H7 (cell line): ENCODE results near the gene KCTD15. TPM values are rescaled to one million over a fixed set of nuclear protein-coding genes. Genes with fewer than 3 reads are reported as not detected.
"Not testable (repeated sequence)": the region's sequence is repeated elsewhere in the genome, so short reads cannot be mapped to it uniquely, and the experiment has no call there.

Source experiments
- DNase-seq: peaks from one replicate; pipeline ENCODE4 v3.0.0; 2012
- H3K27me3 ChIP-seq: 2 replicates; pipeline ENCODE4 v1.6.0; 2011; ENCODE audit warnings: mild to moderate bottlenecking, low read length; ENCODE audit not compliant: control insufficient read depth, insufficient read depth
- H3K36me3 ChIP-seq: replicated peaks from 2 replicates; pipeline ENCODE4 v1.5.1; 2011; ENCODE audit warnings: low read length; ENCODE audit not compliant: control insufficient read depth, insufficient read depth
- H3K4me3 ChIP-seq: 2 replicates; pipeline ENCODE4 v1.5.1; 2011; ENCODE audit warnings: low read depth, mild to moderate bottlenecking, control low read depth, low read length, moderate library complexity; ENCODE audit not compliant: insufficient read depth
- total RNA-seq: library from RNA; depleted of rRNA; stranded (reverse); fragments of >200 nt; shearing (Covaris generic); gene quantifications from 2 replicates; pipeline ENCODE4 v1.2.3, GENCODE V29; 2014

The KCTD15 gene
- total RNA-seq, 1 experiment from 2014 or later, result 47.4 TPM

- no peaks in the 10 kb centered on the region for H3K27me3 ChIP-seq
- no peak overlapping the region for H3K4me3 ChIP-seq
- no peaks in the 10 kb centered on the region; the same call in 1 of the 2 replicates for H3K36me3 ChIP-seq
- DNase-seq, result peak; percentile 36
These were observed 15.2 kb downstream of the KCTD15 start for GRCh38 chr19:33811736-33812387.

DNA sequence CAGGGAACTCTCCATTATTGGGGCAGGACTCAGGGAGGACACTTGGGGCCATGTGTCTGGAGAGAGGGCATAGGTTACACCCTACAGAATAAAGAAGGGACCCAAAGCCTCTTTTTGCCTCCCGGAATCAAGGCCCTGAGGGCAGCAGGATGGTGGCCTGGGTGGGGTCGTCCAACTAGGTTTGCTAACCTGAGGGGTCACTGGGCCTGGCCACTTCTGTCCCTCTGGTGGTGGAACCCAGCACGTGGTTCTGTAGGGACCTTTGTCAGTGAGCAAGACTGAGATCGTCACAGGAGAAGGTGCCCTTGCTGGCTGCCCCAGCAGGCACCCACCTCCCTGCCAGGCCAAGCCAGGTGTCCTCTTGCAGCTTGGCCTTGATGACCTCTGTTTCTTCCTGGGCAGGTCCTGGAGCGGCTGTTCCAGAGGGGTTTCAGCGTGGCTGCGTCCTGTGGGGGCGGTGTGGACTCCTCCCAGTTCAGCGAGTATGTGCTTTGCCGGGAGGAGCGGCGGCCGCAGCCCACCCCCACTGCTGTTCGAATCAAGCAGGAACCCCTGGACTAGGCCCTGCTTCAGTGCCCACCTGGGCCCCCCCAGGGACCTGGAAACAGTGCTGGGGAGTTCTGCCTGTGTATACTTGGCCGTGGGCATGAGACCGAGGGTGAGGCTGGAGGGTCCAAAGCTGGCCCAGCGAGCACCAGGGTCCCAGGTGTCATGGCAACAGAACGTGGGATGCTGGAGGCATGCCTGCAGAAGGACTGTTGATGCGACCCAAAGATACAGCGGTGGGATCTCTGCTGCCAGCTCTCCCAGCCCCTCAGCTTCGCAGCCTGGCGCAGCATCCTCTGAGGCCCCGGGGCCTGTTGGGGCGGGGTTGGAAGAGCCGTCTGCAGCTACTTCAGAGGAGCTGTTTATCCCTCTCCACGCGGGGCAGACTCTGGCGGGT, 16.0 kb downstream of the KCTD15 start:
- DNase-seq, result peak; percentile 46
- H3K36me3 ChIP-seq, result no peaks in the 10 kb centered on the region; the same call in 1 of the 2 replicates

DNA sequence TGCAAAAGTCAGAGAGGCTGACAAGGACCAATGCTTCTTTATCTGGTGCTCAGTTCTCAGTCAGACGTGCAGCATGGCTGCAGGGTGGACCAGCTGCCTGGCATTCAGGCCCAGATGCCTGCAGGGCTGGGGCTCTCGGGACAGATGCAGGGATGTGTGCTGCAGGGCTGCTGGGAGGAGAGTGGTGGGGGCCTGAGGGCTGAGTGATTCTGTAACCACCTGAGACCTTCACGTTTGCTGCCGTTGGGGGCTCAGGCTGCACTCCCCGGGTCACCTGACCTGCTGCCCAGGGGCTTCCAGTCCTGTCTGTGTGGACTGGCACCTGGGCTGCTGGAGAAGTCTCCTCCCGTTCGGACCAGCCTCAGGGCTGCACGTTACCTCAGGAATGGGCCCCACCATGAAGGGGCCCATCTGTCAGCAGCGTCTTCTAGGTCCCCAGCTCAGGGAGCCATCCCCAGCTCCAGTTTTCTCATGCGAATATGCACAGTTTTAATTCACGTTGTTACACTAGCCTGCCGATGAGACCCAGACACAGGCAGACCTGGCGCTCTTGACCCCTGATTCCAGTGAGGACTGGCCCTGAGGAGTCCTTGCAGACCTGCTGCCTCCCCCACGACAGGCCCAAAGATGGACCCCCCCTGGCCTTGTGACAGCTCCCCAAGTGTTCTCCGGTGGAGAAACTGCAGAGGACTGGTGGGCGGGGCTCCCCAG, 16.9 kb downstream of the KCTD15 start:
- DNase-seq, result peak; percentile 47
- no peak overlapping the region for H3K4me3 ChIP-seq
- H3K36me3 ChIP-seq, result no peaks in the 10 kb centered on the region; the same call in 1 of the 2 replicates
- H3K27me3 ChIP-seq, result no peaks in the 10 kb centered on the region

More for the DNA sequence above, 16.0 kb downstream of the KCTD15 start:
- Histone ChIP-seq H3K4me3 (no peak overlapping the region), H3K27me3 (no peaks in the 10 kb centered on the region)

DNA sequence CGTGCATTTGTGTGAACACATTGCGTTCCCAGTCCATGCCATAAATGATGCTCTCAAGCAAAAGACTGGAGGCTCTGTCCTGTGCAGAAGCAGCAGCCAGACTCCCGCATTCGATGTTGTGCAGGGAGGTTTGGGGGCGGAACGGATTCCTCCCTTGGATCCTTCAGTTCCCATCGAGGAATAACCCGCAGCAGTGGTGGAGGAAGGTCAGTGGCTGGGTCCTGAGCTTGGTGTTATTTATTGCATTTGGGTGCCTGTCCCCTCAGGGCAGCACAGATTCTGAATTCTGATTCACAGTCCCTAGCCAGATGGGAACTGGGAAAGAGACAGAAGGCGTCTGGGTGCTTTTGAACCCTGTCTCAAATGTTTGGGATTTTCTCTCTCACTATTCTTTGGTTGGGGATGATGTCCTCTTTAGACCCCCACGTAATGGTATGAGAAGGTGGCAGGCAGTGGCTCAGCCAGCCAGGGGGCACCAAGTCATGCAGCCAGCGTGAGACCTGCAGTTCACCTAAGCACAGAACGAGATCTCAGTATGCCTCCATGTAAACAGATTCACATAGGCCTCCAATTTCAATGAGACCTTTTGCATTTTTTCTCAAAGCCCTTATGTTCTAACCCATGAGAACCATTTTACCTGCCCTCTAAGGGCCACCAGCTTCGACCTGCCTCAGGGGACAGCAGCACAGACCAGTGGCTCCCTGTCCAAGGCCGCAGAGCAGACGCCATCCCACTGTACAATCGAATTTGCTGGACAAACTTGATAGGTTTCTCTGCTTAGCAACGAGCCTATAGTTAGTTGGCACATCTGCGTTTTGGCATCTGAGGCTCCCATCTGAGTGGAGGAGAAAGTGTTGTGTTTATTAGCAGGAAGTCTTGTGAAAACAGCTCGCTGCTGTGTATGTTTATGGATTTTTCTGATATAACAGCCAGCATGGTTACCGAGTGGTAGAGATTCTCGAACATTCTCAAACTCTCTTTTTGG, 17.8 kb downstream of the KCTD15 start:
- Histone ChIP-seq H3K36me3 (no peaks in the 10 kb centered on the region; the same call in 1 of the 2 replicates), H3K27me3 (no peaks in the 10 kb centered on the region), H3K4me3 (no peak overlapping the region)
- peak; percentile 43 for DNase-seq

DNA sequence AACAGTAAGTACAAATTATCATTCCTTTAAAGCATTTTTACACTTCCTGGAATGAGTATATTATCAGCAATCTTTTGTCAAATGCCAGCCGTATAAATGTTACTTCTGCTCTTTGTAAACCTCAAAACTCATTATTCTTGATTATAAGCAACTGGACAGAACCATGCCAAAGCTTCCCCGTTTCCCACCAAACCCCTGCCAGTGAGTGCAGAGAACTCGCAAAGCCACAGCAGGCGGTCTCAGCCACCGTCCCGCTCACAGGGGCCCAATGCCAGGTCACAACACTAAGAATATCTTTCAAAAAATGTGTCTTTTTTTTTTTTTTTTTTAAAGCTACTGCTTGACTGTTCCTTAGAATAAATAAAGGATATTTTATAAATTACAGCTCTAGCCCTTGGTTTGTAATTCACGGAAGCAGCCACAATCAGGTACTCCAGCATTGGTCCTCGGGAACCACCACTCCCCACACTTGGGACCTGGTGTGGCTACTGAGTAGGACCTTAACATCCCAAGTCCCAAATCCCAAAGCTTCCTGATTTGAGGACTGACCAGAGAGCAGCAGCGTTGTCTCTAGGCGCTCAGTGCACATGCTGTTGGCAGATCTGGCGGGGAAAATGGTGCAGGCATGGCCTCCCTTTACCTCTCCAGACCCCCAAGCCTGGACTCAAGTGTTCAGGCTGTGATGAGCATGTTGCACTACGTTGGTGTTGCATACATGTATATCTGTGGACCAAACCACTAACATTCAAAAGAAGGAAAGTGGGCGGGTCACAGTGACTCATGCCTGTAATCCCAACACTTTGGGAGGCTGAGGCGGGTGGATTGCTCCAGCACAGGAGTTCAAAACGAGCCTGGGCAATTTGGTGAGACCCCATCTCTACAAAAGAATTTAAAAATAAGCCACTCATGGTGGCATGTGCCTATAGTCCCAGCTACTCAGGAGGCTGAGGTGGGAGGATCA, 19.0 kb downstream of the KCTD15 start:
- Histone ChIP-seq H3K36me3 (no peaks in the 10 kb centered on the region; the same call in 1 of the 2 replicates), H3K4me3 (no peak overlapping the region), H3K27me3 (no peaks in the 10 kb centered on the region; the same call in none of the 2 replicates)
- DNase-seq, result peak; percentile 44

DNA sequence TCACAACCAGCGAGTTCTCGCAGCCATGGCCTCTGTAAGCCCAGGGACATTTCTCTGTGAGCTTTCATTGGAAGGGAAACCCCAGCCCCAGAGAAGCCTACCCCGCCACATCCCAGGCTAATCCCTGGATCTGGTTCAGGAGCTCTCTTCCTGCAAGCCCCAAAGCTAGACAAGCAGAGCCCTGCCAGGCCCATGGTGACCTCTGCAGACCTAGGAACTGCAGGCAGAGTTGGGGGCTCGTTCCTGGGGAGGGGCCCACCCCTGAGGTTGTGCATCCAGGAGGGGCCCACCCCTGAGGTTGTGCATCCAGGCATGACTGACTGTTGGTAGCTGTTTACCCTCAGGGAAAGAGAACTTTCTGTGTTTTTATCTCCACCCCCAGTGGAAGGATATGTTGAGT, 21.7 kb downstream of the KCTD15 start:
- DNase-seq, result peak; percentile 33
- H3K36me3 ChIP-seq, result no peaks in the 10 kb centered on the region
- no peak overlapping the region for H3K4me3 ChIP-seq
- H3K27me3 ChIP-seq, result no peaks in the 10 kb centered on the region; the same call in none of the 2 replicates

GRCh38 chr19:33819078-33819477, 22.4 kb downstream of the KCTD15 start:
- H3K4me3 ChIP-seq, DNase-seq, H3K27me3 ChIP-seq, H3K36me3 ChIP-seq: not testable (repeated sequence)

DNA sequence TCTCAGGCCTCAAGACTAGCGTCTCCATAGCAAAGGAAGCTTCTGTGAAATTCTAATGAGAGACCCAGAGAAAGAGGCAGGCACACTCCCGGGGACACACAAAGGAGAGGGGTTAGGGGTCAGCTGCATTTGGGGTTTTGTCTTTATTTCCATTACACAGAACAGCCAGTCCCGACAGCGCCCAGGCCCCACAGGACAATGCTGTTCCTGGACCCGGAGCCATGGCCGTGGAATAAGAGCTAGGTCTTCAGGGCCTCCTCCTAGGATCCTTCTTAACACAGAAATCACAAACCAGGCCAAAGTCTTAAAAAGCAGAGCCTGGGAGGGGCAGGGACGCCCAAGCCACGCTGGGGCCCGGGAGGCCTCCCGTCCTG, 22.8 kb downstream of the KCTD15 start:
- Histone ChIP-seq H3K4me3 (peak overlapping the region; percentile 59), H3K27me3 (no peaks in the 10 kb centered on the region; the same call in none of the 2 replicates)
- DNase-seq, result peak; percentile 58

DNA sequence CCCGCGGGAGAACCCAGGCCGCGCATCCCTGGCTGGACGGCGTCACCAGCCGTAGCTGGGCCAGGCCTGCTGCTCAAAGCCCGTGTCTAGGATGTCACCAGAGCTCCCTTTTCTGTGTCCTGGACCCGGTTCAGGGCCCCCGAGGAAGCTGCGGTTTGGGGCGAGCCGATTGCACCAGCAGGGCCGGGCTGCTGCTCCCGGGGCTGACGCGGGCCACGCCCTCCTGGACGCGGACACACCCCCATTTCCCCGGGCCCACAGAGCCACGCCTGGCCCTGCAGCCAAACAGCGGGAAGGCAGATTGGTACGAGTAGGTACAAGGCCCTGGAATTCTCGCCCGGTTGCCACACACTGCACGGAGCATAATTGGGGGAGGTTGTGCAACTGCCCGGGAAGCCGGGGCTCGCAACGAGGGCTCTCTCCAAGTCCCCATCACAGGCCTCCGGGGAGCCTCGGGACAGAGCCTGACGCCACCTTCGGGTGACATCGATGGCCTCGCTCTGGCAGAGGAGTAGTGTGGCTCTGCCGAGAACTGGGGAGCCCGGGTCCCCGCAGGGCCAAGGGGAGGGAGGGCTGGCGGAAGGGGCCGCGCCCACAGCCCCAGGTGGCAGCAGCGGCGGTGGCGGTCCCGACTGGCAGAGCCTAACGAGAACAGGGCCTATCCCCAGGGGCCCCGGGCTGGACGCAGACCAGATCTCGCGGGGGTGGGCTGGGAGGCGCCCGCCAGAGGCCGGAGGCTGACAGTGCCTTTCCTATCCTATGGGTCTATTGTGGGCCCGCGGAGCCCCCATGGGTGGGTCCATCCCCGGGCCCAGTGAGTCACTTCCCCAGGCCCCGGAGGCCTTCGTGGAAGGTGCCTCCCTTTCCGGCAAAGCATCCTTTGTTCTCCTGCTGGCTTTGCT, 23.5 kb downstream of the KCTD15 start:
- peak; percentile 93 for DNase-seq
- H3K36me3 ChIP-seq, result no peaks in the 10 kb centered on the region
- H3K4me3 ChIP-seq, result peak overlapping the region; percentile 59
- H3K27me3 ChIP-seq, result no peaks in the 10 kb centered on the region; the same call in none of the 2 replicates

More for the DNA sequence above, 22.8 kb downstream of the KCTD15 start:
- H3K36me3 ChIP-seq, result no peaks in the 10 kb centered on the region

GRCh38 chr19:33821871-33822270, 25.2 kb downstream of the KCTD15 start:
- H3K27me3 ChIP-seq, result no peaks in the 10 kb centered on the region; the same call in none of the 2 replicates
- DNase-seq, result no peak
- H3K4me3 ChIP-seq, result no peak overlapping the region
- no peaks in the 10 kb centered on the region for H3K36me3 ChIP-seq

DNA sequence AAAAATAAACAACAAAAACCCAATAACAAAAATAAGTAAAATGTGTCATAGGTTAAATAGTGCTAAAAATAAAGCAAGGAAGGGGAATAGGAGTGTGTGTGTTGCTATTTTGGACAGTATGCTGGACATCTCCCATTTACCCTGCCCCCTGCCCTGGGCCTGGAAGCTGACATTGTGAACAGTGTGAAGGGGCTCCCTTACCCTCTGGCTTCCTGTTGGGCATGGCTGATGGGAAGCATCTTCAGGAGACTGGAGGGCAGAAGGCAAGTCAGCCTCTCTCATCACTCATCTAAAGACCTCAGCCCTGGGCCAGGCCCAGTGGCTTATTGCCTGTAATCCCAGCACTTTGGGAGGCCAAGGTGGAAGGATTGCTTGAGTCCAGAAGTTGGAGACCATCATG, 26.7 kb downstream of the KCTD15 start:
- Histone ChIP-seq H3K4me3 (no peak overlapping the region), H3K27me3 (no peaks in the 10 kb centered on the region; the same call in none of the 2 replicates), H3K36me3 (no peaks in the 10 kb centered on the region)
- DNase-seq, result no peak

GRCh38 chr19:33825556-33825955, 28.9 kb downstream of the KCTD15 start:
- no peaks in the 10 kb centered on the region for H3K36me3 ChIP-seq
- H3K27me3 ChIP-seq, result no peaks in the 10 kb centered on the region; the same call in none of the 2 replicates
- H3K4me3 ChIP-seq, result no peak overlapping the region
- DNase-seq, result no peak
